ACC112 (cell line): ENCODE measurements around the gene TXNL4A.

Experiments used
- H2AFZ ChIP-seq: fragments of 200-600 bp; sonication (generic); one replicate; pipeline ENCODE4 v1.6.0; 2017; ENCODE audit warnings: antibody characterized with exemption, low read length; ENCODE audit not compliant: unreplicated experiment
- H3K27ac ChIP-seq: fragments of 200-600 bp; sonication (generic); 2 replicates; pipeline ENCODE4 v1.5.1; 2014; ENCODE audit warnings: low read depth, mild to moderate bottlenecking, antibody characterized with exemption, low read length, moderate library complexity
- H3K27me3 ChIP-seq: fragments of 200-600 bp; sonication (generic); 2 replicates; pipeline ENCODE4 v1.6.1; 2014; ENCODE audit warnings: mild to moderate bottlenecking, antibody characterized with exemption, low read length, moderate library complexity, mixed read lengths; ENCODE audit not compliant: insufficient read depth
- H3K36me3 ChIP-seq: fragments of 200-600 bp; sonication (generic); 2 replicates; pipeline ENCODE4 v1.6.1; 2016; ENCODE audit warnings: mild to moderate bottlenecking, antibody characterized with exemption, low read length, moderate library complexity, mixed read lengths; ENCODE audit not compliant: insufficient read depth
- H3K4me1 ChIP-seq: fragments of 200-600 bp; sonication (generic); one replicate; pipeline ENCODE4 v1.6.1; 2016; ENCODE audit warnings: low read length, mixed read lengths; ENCODE audit not compliant: insufficient read depth, unreplicated experiment, control insufficient read depth
- H3K4me3 ChIP-seq: fragments of 200-600 bp; sonication (generic); 2 replicates; pipeline ENCODE4 v1.5.1; 2014; ENCODE audit warnings: mild to moderate bottlenecking, low read depth, low read length
- H3K79me2 ChIP-seq: fragments of 200-600 bp; sonication (generic); one replicate; pipeline ENCODE4 v1.6.0; 2016; ENCODE audit warnings: low read length; ENCODE audit not compliant: control insufficient read depth, unreplicated experiment, insufficient read depth

Gene TXNL4A

GRCh38 chr18:79934311-79935097 is 53.9 kb downstream of the TXNL4A start:
- Histone ChIP-seq H2AFZ (no peak overlapping the region), H3K36me3 (peaks cover 69% of the 10 kb centered on the region), H3K4me1 (no peaks in the 10 kb centered on the region), H3K4me3 (no peak overlapping the region), H3K27ac (no peak overlapping the region), H3K27me3 (no peaks in the 10 kb centered on the region), H3K79me2 (peaks cover 32% of the 10 kb centered on the region)

GRCh38 chr18:79933765-79934164 is 54.6 kb downstream of the TXNL4A start:
- Histone ChIP-seq H3K36me3 (peaks cover 71% of the 10 kb centered on the region), H3K79me2 (peaks cover 34% of the 10 kb centered on the region), H3K4me1 (no peaks in the 10 kb centered on the region), H3K27me3 (no peaks in the 10 kb centered on the region), H2AFZ (no peak overlapping the region), H3K27ac (no peak overlapping the region), H3K4me3 (no peak overlapping the region)

- H3K4me1 ChIP-seq, result no peaks in the 10 kb centered on the region
- H3K4me3 ChIP-seq, result no peak overlapping the region
- no peaks in the 10 kb centered on the region for H3K27me3 ChIP-seq
- H3K79me2 ChIP-seq, result peaks cover 36% of the 10 kb centered on the region
- no peak overlapping the region for H2AFZ ChIP-seq
- peaks cover 78% of the 10 kb centered on the region for H3K36me3 ChIP-seq
- no peak overlapping the region for H3K27ac ChIP-seq
Measured at GRCh38 chr18:79932907-79933306, 55.5 kb downstream of the TXNL4A start.

GRCh38 chr18:79931475-79931874 is 56.9 kb downstream of the TXNL4A start:
- H3K79me2 ChIP-seq, result peaks cover 29% of the 10 kb centered on the region
- no peaks in the 10 kb centered on the region for H3K4me1 ChIP-seq
- H3K27ac ChIP-seq, result no peak overlapping the region
- no peaks in the 10 kb centered on the region for H3K27me3 ChIP-seq
- H3K36me3 ChIP-seq, result peaks cover 69% of the 10 kb centered on the region
- no peak overlapping the region for H2AFZ ChIP-seq
- H3K4me3 ChIP-seq, result no peak overlapping the region

GRCh38 chr18:79930020-79930642 is 58.2 kb downstream of the TXNL4A start:
- no peaks in the 10 kb centered on the region for H3K4me1 ChIP-seq
- H3K36me3 ChIP-seq, result peaks cover 65% of the 10 kb centered on the region
- H3K27ac ChIP-seq, result no peak overlapping the region
- H3K4me3 ChIP-seq, result no peak overlapping the region
- H2AFZ ChIP-seq, result no peak overlapping the region
- no peaks in the 10 kb centered on the region for H3K27me3 ChIP-seq
- peaks cover 24% of the 10 kb centered on the region for H3K79me2 ChIP-seq

- peaks cover 24% of the 10 kb centered on the region for H3K79me2 ChIP-seq
- H3K27ac ChIP-seq, result no peak overlapping the region
- peaks cover 56% of the 10 kb centered on the region for H3K36me3 ChIP-seq
- H3K4me3 ChIP-seq, result no peak overlapping the region
- H3K4me1 ChIP-seq, result no peaks in the 10 kb centered on the region
- no peak overlapping the region for H2AFZ ChIP-seq
- H3K27me3 ChIP-seq, result no peaks in the 10 kb centered on the region
Measured at GRCh38 chr18:79928563-79928960, 59.8 kb downstream of the TXNL4A start.

- H3K27ac ChIP-seq, result no peak overlapping the region
- H3K4me1 ChIP-seq, result no peaks in the 10 kb centered on the region
- peaks cover 53% of the 10 kb centered on the region for H3K36me3 ChIP-seq
- no peak overlapping the region for H3K4me3 ChIP-seq
- no peak overlapping the region for H2AFZ ChIP-seq
- peaks cover 21% of the 10 kb centered on the region for H3K79me2 ChIP-seq
- no peaks in the 10 kb centered on the region for H3K27me3 ChIP-seq
Measured at GRCh38 chr18:79927607-79928562, 60.5 kb downstream of the TXNL4A start.

- Histone ChIP-seq H3K4me1 (no peaks in the 10 kb centered on the region), H3K27ac (no peak overlapping the region), H3K4me3 (no peak overlapping the region), H3K79me2 (peaks cover 24% of the 10 kb centered on the region), H2AFZ (no peak overlapping the region), H3K36me3 (peaks cover 47% of the 10 kb centered on the region), H3K27me3 (no peaks in the 10 kb centered on the region)
Measured at GRCh38 chr18:79926715-79927606, 61.4 kb downstream of the TXNL4A start.

- no peaks in the 10 kb centered on the region for H3K4me1 ChIP-seq
- no peak overlapping the region for H2AFZ ChIP-seq
- H3K79me2 ChIP-seq, result peaks cover 23% of the 10 kb centered on the region
- H3K36me3 ChIP-seq, result peaks cover 42% of the 10 kb centered on the region
- no peaks in the 10 kb centered on the region for H3K27me3 ChIP-seq
- no peak overlapping the region for H3K27ac ChIP-seq
- H3K4me3 ChIP-seq, result no peak overlapping the region
Measured at GRCh38 chr18:79926306-79926705, 62.1 kb downstream of the TXNL4A start.
